HUES6 (cell line): ENCODE results near the gene LIG1.

ENCODE experiments used
- H3K27ac ChIP-seq: 2 replicates; pipeline ENCODE4 v1.7.0; 2013; ENCODE audit warnings: low read depth, mild to moderate bottlenecking, low read length, inconsistent platforms
- H3K27me3 ChIP-seq: 2 replicates; pipeline ENCODE4 v1.6.1; 2013; ENCODE audit warnings: low read length; ENCODE audit not compliant: control insufficient read depth, insufficient read depth
- H3K36me3 ChIP-seq: 2 replicates; pipeline ENCODE4 v1.6.1; 2013; ENCODE audit warnings: low read length; ENCODE audit not compliant: control insufficient read depth, insufficient read depth
- H3K4me1 ChIP-seq: 2 replicates; pipeline ENCODE4 v1.6.1; 2013; ENCODE audit warnings: low read length; ENCODE audit not compliant: control insufficient read depth, insufficient read depth
- H3K4me3 ChIP-seq: 2 replicates; pipeline ENCODE4 v1.5.1; 2013; ENCODE audit warnings: low read depth, low read length
- H3K9ac ChIP-seq: one replicate; pipeline ENCODE4 v1.6.1; 2013; ENCODE audit warnings: mild to moderate bottlenecking, low read length
- H3K9me3 ChIP-seq: 2 replicates; pipeline ENCODE4 v1.6.1; 2013; ENCODE audit warnings: low read depth, low read length; ENCODE audit not compliant: control insufficient read depth, insufficient read depth

The LIG1 gene

GRCh38 chr19:48149430-48149829 lies 20.7 kb downstream of the LIG1 start:
- Histone ChIP-seq H3K27me3 (no peaks in the 10 kb centered on the region), H3K36me3 (peaks cover 69% of the 10 kb centered on the region), H3K4me3 (no peak overlapping the region), H3K9ac (no peak overlapping the region), H3K9me3 (no peaks in the 10 kb centered on the region), H3K4me1 (no peaks in the 10 kb centered on the region), H3K27ac (no peak overlapping the region)

GRCh38 chr19:48148576-48148975 lies 21.6 kb downstream of the LIG1 start:
- no peaks in the 10 kb centered on the region for H3K9me3 ChIP-seq
- H3K27ac ChIP-seq = no peak overlapping the region
- H3K27me3 ChIP-seq = no peaks in the 10 kb centered on the region
- H3K36me3 ChIP-seq = peaks cover 70% of the 10 kb centered on the region
- no peak overlapping the region for H3K9ac ChIP-seq
- no peak overlapping the region for H3K4me3 ChIP-seq
- H3K4me1 ChIP-seq = no peaks in the 10 kb centered on the region

GRCh38 chr19:48147597-48148175 lies 22.5 kb downstream of the LIG1 start:
- H3K27me3 ChIP-seq = no peaks in the 10 kb centered on the region

GRCh38 chr19:48139053-48139452 lies 31.1 kb downstream of the LIG1 start:
- Histone ChIP-seq H3K27ac (no peak overlapping the region), H3K9ac (no peak overlapping the region), H3K9me3 (no peaks in the 10 kb centered on the region), H3K4me3 (no peak overlapping the region), H3K27me3 (no peaks in the 10 kb centered on the region), H3K4me1 (no peaks in the 10 kb centered on the region), H3K36me3 (peaks cover 75% of the 10 kb centered on the region)

More at GRCh38 chr19:48147597-48148175, 22.5 kb downstream of the LIG1 start:
- Histone ChIP-seq H3K4me1 (no peaks in the 10 kb centered on the region), H3K27ac (no peak overlapping the region), H3K36me3 (peaks cover 79% of the 10 kb centered on the region), H3K9me3 (no peaks in the 10 kb centered on the region), H3K9ac (no peak overlapping the region), H3K4me3 (no peak overlapping the region)

- H3K36me3 ChIP-seq = peaks cover 73% of the 10 kb centered on the region
- H3K4me3 ChIP-seq = no peak overlapping the region
- H3K9ac ChIP-seq = no peak overlapping the region
- H3K4me1 ChIP-seq = no peaks in the 10 kb centered on the region
- no peaks in the 10 kb centered on the region for H3K9me3 ChIP-seq
- no peak overlapping the region for H3K27ac ChIP-seq
- no peaks in the 10 kb centered on the region for H3K27me3 ChIP-seq
These were observed 32.7 kb downstream of the LIG1 start for GRCh38 chr19:48137411-48137810.

GRCh38 chr19:48136547-48136946 lies 33.6 kb downstream of the LIG1 start:
- H3K9me3 ChIP-seq = no peaks in the 10 kb centered on the region
- no peaks in the 10 kb centered on the region for H3K4me1 ChIP-seq
- H3K27ac ChIP-seq = no peak overlapping the region
- H3K9ac ChIP-seq = no peak overlapping the region
- H3K36me3 ChIP-seq = peaks cover 78% of the 10 kb centered on the region
- H3K4me3 ChIP-seq = no peak overlapping the region
- no peaks in the 10 kb centered on the region for H3K27me3 ChIP-seq

GRCh38 chr19:48135411-48135810 lies 34.7 kb downstream of the LIG1 start:
- H3K36me3 ChIP-seq = peaks cover 83% of the 10 kb centered on the region
- H3K27ac ChIP-seq = no peak overlapping the region
- no peaks in the 10 kb centered on the region for H3K27me3 ChIP-seq
- no peaks in the 10 kb centered on the region for H3K9me3 ChIP-seq
- no peak overlapping the region for H3K9ac ChIP-seq
- H3K4me3 ChIP-seq = no peak overlapping the region
- H3K4me1 ChIP-seq = no peaks in the 10 kb centered on the region

GRCh38 chr19:48133094-48133493 lies 37.0 kb downstream of the LIG1 start:
- no peak overlapping the region for H3K4me3 ChIP-seq
- H3K4me1 ChIP-seq = no peaks in the 10 kb centered on the region
- H3K9me3 ChIP-seq = no peaks in the 10 kb centered on the region
- no peak overlapping the region for H3K27ac ChIP-seq
- H3K27me3 ChIP-seq = no peaks in the 10 kb centered on the region
- no peak overlapping the region for H3K9ac ChIP-seq
- peaks cover 81% of the 10 kb centered on the region for H3K36me3 ChIP-seq

- Histone ChIP-seq H3K36me3 (peaks cover 84% of the 10 kb centered on the region), H3K9me3 (no peaks in the 10 kb centered on the region), H3K4me1 (no peaks in the 10 kb centered on the region), H3K27me3 (no peaks in the 10 kb centered on the region), H3K9ac (no peak overlapping the region), H3K27ac (no peak overlapping the region), H3K4me3 (no peak overlapping the region)
These were observed 42.6 kb downstream of the LIG1 start for GRCh38 chr19:48127561-48127960.

- Histone ChIP-seq H3K9ac (no peak overlapping the region), H3K27me3 (no peaks in the 10 kb centered on the region), H3K9me3 (no peaks in the 10 kb centered on the region), H3K4me3 (no peak overlapping the region), H3K27ac (no peak overlapping the region; the same call in 1 of the 2 replicates), H3K4me1 (no peaks in the 10 kb centered on the region), H3K36me3 (peaks cover 83% of the 10 kb centered on the region)
These were observed 46.1 kb downstream of the LIG1 start for GRCh38 chr19:48123907-48124651.

- no peak overlapping the region for H3K4me3 ChIP-seq
- no peaks in the 10 kb centered on the region for H3K4me1 ChIP-seq
- no peak overlapping the region for H3K27ac ChIP-seq
- H3K27me3 ChIP-seq = no peaks in the 10 kb centered on the region
- no peaks in the 10 kb centered on the region for H3K9me3 ChIP-seq
- H3K9ac ChIP-seq = no peak overlapping the region
- peaks cover 82% of the 10 kb centered on the region for H3K36me3 ChIP-seq
These were observed 47.7 kb downstream of the LIG1 start for GRCh38 chr19:48122421-48122820.
